Stimulated activated CD4-positive, alpha-beta T cell treated with anti-CD3 and anti-CD28 coated beads, Interleukin-2, amount 100 ng/mL, for 24 hours (primary cell): Measurements from ENCODE around the gene PRG2.
A peak's percentile ranks its signal among the peaks of the same experiment; 100 is the strongest.
"Not testable (repeated sequence)": the region's sequence is repeated elsewhere in the genome, so short reads cannot be mapped to it uniquely, and the experiment has no call there.

Experiments
- DNase-seq, 2 donors: peaks; one replicate each; pipeline ENCODE4 v3.0.0-alpha.2; 2020

The PRG2 gene

GRCh38 chr11:57418131-57418530 is 27.7 kb upstream of the PRG2 start:
- no peak for DNase-seq

GRCh38 chr11:57417056-57417455 is 26.6 kb upstream of the PRG2 start:
- no peak for DNase-seq

- no peak for DNase-seq
These were observed 26.0 kb upstream of the PRG2 start for GRCh38 chr11:57416436-57416835.

- no peak for DNase-seq
These were observed 24.3 kb upstream of the PRG2 start for GRCh38 chr11:57414612-57415212.

DNA sequence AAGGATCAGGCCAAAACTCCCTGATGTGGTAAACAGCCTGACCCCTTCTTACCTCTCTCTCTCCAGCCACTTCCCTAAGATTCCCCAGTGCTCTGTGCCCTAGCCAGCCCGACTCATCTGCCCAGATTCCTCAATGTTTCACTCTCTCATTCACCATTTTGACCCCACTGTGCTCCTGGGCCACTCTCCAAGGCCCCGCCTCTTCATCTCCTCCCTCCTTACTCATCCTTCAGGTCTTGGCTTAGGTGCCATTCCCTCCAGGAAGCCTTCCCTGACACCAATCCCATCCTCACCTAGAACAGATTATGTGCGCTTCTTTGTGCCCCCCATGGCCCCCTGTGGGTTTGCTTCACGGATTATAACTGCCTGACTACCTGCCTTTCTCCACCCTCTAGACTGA is 23.2 kb upstream of the PRG2 start:
- DNase-seq = no peak

DNA sequence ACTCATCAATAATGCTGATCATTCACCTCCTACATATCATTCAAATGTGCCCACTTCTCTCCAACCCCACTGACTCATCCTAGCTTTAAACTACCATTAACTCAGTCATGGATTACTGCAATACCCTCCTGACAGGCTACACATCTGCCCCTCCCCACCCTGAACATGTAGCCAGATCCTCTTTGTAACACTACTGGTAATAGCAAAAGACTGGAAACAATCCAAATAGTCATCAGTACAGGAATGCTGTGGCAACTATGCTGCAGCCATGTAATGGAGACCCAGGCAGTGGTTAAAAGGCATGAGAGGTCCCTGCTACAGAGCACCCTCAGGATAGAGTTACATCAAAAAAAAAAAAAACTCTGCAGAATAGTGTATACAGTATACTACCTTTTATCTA is 19.8 kb upstream of the PRG2 start:
- DNase-seq = no peak

DNA sequence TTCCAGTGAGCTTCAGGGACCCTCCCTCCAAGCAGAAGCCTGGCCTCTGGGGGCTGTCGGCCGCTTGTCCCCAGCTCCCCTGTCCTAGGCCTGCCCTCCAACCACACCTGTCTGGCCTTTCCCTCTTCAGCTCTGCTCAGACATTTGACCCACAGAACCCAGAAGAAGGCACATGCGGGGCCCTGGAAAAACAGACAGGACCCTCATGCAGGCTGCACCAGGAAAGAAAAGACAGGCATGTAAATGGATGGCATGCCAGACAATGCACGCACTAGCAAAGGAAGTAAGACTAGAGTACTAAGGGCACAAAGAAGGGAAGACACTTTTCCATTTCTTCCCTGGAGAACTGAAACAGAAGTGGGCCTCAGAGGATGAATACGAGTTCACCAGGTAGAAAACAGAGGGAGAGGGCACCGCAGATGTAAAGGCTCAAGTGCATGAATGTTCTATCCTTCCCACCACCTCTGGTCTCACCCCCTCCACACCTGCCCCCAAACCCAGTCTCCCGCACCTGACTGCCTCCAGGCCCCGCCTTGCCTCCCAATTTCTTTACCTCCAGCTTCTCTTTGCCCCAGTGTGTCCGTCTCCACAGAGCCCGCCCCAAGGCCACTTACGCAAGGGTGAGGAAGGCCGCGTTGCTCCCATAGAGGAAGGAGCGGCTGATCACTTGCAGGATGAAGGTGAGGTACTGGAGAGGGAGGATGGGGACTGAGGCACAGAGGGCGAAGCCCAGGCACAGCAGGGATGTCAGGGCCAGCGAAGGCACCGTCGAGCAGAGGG is 19.1 kb upstream of the PRG2 start:
- DNase-seq = no peak

- no peak for DNase-seq
These were observed 18.3 kb upstream of the PRG2 start for GRCh38 chr11:57408771-57409170.

- no peak for DNase-seq
These were observed 17.6 kb upstream of the PRG2 start for GRCh38 chr11:57407941-57408475.

DNA sequence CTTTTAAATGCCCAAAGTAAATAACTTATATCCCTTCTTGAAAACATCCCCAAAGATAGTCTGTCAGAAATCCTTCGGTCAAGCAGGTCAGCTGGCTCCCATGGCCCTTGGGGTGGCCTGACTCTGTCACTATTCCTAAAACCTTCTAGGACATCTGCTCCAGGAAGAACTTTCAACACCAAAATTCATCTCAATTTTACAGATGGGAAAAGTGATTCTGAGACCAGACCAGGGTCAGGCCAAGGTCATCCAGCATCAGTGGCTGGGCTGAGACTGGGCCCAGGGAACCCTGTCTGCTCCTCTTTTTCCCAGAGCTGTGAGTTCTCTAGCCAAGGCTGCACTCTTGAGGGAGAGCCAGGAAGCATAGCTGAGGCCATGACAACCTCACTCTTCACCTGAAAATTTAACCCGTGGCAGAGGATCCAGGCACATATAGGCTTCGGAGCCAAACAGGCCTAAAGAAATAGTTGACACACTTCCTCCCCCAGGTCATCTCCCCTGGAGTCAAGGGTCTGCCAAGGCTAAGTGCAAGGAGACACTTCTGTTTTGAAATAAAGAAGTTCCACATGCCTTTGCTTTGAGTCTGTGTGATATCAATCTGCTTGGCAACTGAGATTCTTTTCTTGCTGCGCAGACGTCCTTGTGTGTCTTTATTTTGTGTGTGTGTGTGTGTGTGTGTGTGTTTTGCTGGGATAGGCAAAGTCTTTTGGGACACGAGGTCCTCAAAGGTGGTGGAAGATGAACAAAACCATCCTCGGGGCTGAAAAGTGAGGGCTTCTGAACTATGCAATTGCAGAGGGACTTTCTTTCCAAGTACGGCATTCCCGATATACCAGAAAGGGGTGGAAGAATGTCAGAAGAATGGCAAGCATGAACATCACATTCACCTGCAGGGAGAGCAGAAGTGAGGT is 16.8 kb upstream of the PRG2 start:
- no peak for DNase-seq

DNA sequence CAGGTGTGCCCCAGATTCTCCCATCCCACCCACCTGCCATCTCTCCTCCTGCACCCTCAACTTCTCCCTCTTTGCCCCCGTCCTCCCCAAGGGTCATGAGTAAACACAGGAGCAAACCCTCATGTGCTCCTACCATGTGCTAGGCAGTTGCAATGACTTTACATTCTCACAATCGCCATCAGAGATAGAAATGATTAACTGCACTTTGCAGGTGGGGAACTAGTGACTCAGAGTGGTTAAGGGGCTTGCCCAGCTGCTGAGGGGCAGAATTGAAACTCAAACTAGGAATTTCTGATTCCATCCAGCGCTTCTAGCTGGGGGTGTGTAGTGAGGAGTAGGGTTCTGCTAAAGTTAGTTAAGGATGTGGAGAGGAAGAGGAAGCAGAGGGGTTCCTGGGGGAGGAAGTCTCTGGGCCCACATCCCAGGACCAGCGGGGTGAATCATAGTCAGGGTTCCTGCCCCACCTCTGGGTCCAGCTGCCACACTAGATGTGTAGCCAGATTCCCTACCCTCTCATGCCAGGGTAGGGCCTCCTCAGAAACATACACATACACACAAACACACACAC is 16.0 kb upstream of the PRG2 start:
- DNase-seq = peak; percentile 51 to 54

- no peak for DNase-seq
These were observed 14.9 kb upstream of the PRG2 start for GRCh38 chr11:57405271-57405860.

DNA sequence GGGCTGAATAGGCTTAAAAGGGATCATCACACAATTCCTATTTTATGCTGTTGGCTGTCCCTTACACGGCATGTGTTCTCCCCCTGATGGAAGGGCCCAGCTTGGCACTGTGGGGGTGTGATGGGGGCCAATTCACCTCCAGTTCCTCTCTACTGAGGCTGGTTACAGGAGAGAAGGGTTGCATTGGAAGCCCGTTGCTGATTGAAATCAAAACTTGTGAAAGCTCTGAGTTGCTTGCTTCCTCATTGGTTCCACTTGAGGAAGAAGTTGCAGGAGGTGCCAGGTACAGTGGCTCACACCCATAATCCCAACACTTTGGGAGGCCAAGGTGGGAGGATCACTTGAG is 13.3 kb upstream of the PRG2 start:
- DNase-seq = no peak

GRCh38 chr11:57403003-57403801 is 12.8 kb upstream of the PRG2 start:
- not testable (repeated sequence) for DNase-seq

DNA sequence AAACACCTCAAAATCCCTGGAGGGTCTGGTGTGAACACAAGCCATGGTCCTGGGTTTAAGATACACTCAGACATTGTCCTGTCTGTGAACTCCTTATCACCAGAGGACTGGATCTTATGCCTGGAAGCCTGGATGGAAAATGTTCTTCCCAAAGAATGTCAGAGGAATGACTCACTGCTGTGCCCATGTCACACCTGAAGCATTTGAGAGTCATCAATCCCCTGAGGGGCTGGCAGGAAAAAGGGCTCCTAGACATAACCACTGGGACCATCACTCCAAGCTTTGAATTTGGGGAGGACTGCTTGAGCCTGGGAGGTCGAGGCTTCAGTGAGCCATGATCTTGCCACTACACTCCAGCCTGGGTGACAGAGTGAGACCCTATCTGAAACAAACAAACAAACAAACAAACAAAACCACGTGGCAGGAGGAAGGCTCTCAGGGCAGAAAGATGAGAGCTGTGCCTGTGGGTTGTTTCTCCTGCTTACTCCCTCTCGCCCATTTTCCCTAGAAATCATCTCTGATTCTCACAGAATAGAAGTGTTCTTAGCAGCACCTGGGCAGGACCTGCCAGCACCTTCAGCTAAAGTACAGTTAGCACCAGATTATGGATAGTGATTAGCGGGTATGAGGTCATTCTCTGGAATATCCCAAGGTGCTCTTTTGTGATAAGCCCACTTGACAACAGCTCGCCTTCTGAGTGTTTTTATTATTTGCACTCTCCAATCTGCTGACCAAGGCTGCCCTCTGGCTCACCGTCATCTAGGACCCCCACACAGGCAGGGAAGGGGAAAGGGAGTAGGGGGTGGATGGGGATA is 11.9 kb upstream of the PRG2 start:
- no peak for DNase-seq

DNA sequence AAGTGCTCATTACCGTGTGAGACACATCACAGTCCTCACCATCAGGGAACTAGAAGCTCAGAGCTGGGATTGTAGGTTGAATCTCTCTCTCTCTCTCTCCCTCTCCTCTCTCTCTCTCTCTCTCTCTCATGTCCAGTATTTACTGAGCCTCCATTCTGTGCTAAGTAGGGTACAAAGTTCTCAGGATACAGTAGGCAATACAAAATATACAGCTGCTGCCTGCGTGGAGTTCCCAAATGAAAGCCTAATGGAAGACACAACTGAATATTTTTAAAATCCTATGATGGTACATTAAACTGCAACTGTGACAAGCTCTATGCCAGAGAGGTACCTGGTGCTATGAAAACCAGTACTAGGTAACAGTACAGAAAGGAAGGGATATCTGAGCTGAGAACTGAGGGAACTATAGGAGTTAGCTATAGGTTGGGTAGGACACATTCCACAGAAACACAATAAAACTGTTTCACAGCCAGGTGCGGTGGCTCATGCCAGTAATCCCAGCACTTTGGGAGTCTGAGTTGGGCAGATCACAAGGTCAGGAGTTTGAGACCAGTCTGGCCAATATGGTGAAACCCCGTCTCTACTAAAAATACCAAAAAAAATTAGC is 9.6 kb upstream of the PRG2 start:
- DNase-seq = no peak

DNA sequence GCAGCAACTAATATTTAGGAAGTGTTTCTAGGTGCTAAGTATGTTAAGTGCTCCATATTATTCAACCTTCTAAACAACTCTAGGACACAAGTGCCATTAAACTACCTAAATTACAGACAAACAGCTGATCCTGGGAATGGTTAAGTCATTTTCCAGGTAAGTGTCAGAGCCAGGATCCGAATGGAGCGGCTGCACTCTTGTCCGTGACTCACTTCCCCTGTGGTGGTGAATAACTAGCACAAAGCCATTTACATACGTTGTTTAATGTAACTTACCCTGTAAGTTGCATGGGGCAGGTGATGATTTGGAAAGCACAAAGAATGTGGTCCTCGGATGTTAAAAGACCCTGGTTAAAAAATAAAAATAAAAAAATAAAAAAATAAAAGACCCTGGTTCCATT is 8.8 kb upstream of the PRG2 start:
- DNase-seq = no peak

DNA sequence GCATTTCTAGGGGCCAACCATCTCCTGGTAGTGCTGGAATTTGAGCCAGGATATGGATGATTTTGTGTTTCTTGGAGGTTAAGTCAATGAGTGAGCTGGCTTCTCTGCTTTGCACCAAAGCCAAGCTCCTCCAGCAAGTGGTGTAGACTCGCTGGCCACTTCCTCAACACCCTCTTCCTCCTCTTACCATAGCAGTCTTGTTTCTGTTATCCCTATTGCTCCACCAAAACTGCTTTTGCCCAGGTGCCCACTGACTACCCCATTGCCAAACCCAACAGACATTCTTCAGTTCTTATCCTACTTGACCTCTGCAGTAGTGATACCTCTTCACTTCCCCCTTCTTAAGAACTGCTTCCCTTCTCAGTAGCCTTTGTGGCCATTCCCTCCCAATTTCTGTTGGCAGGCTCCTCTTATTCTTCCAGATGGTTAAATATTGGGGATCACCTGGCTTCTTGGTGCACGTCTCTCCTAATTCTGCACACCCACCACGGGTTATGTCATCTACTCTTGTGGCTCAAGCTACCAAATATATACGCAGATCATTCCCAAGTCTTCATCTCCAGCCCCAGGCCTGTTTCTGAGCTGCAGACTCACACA is 7.0 kb upstream of the PRG2 start:
- DNase-seq = no peak

DNA sequence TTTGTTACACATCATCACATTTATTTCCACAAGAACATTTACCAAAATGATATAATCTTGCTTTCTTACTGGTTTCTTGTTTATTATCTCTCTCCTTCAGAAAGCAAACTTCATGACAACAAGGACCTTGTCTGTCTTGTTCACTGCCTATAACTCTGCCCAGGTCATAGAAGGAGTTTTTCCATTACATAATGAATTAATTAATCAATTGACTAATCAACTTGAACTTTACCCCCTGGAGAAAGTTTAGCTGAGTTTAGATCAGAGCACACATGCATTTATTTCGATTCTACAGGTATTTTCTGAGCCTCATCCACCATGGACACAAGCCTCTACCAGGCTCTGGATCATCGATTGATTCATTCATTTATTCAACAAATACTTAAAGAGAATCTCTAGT is 6.3 kb upstream of the PRG2 start:
- DNase-seq = no peak
